GM19238 (cell line): Measurements from ENCODE around the gene RIBC2.
A peak's percentile ranks its signal among the peaks of the same experiment; 100 is the strongest.
"Not testable (repeated sequence)": the region's sequence is repeated elsewhere in the genome, so short reads cannot be mapped to it uniquely, and the experiment has no call there.

Experiments
- DNase-seq: peaks from one replicate; pipeline ENCODE4 v3.0.0; 2011; ENCODE audit warnings: low spot score; ENCODE audit not compliant: insufficient read length

Gene RIBC2

DNA sequence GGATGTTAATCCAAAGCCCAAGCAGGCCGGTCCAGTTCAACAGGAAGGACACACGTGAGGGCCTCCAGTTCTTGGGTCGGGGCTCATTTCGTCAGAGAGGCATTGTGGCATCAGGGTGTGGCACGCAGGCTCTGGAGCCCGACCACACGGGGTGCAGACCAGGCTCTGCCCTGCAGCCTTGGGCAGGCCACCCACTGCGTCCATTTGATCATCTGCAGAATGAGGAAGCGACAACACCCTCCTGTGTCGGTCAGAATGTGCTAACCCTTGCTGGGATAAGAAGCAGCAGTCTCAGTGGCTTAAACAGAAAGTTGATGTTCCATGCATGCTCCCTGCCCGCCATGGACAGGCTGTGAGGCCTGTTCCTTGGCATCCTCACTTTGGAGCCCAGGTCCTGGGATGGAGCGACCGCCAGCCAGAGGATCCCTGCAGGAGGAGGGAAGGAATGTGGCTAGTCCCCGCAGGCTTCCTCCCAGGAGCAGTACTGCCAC is 10.8 kb downstream of the RIBC2 start:
- no peak for DNase-seq

DNA sequence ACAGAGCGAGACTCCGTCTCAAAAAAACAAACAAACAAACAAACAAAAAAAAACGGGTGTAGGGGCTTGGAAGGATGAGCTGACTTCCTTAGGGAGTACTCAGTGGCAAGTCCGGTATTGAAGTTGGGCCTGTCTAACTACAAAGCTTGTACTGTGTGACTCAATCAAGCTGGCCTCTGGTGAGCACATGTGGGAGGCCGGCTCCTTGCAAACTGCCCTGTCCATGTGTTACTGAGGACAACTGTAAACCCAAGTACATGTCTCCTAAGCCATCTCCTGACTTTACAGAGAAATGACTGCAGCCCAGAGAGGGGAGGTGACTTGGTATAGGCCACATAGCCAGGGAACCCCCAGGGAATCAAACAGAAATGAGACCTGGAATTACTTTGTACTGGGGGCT is 11.6 kb downstream of the RIBC2 start:
- DNase-seq: no peak

DNA sequence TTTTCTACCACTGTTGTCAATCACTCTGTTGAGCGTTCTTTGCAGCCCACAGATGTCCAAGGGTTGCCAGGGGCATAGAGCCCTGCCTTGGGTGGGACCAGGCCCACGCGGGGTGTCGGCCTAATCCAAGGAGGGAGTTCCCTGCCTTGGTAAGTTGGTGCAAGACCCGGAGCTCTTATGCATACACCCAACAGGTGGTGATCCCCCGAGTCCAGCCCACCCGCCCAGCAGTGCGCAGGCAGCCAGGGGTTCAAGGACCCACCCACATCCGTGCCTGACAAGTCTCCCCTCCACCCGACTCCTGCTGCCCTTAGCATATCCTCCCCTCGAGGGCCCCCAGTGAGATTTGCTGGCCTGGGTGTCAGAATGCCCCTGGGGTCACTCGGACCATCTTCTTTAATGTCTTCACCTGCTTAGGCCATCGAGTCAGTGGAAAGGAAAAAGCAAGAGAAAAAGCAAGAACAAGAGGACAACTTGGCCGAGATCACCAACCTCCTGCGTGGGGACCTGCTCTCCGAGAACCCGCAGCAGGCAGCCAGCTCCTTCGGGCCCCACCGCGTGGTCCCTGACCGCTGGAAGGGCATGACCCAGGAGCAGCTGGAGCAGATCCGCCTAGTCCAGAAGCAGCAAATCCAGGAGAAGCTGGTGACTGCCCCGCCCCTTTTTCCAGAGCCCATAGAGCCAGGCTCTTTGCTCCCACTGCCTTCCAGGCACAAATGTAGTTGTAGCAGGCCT is 12.2 kb downstream of the RIBC2 start:
- DNase-seq: no peak

GRCh38 chr22:45426387-45426786 is 12.9 kb downstream of the RIBC2 start:
- no peak for DNase-seq

DNA sequence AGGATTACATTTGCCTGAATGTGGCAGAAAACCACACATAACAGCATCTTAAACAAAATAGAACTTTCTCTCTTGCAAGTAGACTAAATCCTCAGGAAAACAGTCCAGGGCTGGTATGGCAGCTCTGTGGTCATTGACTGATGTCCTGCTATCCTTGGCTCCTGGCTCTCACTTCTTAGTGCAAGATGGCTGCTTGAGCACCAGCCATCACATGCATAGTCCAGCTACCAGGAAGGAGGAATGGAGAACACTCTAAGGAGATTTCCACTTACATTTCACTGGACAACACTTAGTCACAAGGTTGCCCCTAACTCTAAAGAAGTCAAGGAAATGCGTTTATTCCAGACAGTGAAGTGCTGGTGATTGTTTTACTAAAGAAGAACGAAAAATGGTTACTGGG is 13.6 kb downstream of the RIBC2 start:
- DNase-seq: no peak

- DNase-seq: no peak
Measured at GRCh38 chr22:45428391-45429385, 15.2 kb downstream of the RIBC2 start.

DNA sequence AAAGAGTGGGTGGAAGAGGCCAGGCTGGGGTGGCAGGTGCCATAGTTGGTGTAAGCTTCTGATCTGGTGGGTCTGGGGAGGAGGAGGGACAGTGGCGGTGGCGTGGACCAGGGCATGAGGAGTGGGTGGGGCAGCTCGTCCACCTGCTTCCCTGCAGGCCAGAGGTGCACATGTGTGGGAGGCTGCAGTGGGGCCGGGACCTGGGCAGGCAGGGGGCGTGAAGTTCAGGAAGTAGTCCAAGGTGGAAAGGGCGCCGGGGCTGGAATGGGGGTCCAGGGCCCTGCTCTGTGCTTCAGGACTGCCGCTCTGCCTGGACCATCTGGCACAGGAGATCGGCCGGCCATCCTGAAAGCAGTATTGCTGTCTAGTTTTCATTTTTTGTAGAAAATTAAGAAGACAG is 15.9 kb downstream of the RIBC2 start:
- DNase-seq: no peak

DNA sequence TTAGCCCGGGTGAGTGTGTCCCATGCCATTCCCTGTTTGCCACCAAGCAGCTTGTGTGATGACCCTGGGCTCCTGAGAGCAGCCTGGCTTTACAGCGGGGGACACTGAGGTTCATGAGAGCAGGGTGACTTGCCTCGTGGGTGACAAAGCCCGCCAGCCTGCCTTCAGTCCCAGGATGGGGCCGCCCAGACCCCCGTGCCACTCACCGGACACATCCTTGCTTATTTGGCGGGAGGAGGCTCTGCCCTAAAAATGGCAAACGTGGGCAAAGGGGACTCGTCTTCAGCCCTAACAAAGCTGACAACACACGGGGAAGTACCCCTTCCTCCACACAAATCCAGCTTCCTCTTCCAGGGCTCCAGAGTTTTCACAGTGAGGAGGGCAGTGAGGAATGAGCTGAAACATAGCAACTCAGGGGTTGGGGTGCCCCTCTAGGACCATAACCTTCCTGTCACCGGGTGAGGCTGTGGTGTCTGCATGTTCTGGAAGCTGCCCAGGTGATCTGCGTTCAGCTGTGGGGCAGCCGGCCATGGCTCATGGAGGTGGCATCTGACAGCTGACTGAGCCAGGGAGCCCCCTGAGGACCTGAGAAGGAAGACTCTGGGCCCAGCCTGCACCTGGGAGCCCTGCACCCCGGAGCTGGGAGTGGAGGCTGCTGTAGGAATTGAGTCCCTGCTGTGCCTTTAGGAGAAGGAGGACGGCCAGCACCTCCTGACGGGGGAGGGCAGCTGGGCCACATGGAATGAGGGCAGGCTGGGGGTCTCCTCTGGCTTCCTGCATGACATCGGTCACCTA is 16.7 kb downstream of the RIBC2 start:
- DNase-seq: no peak

- no peak for DNase-seq
Measured at GRCh38 chr22:45430871-45431270, 17.4 kb downstream of the RIBC2 start.

DNA sequence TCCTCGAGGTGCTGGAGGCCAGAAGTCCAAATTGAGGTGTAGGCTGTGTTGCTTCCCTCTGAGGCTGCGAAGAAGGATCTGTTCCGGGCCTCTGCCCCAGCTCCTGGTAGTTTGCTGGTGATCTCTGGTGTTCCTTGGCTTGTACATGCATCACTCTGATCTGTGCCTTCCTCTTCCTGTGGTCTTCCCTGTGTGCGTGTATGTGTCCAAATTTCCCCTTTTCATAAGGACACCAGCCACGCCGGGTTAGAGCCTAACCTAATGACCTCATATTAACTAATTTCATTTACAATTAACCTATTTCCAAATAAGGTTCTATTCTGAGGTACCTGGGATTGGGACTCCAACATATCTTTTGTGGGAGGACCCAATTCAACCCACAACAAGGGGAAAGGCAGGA is 21.5 kb downstream of the RIBC2 start:
- no peak for DNase-seq

DNA sequence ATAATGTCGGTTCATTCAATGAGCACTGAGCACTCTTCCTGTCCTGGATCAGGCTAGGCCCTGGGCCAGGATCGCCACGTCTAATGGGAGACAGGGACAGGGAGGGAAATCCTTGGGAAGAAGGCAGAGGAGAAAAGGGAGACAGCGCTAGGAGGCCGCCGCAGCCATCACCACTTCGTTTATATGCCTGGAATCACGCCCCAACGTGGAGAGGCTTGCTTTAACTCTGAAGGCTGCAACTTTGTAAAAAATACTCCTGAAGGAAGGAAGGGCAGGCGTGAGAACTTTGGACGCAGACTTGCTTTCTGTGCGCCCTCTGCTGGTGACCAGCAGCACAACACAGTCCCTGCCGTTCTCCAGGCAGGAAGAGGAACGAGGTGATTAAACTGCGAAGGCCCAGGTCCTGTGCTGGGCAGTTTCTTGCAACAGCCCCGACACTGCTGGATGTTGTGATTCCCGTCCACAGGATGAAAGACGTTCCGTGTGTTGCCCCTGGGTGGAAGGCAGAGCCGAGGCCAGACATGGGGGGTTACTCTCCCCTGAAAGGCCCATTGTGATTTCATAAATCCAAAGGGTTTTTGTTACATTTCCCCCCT is 22.1 kb downstream of the RIBC2 start:
- DNase-seq: peak; percentile 79

- not testable (repeated sequence) for DNase-seq
Measured at GRCh38 chr22:45436871-45437517, 23.5 kb downstream of the RIBC2 start.

DNA sequence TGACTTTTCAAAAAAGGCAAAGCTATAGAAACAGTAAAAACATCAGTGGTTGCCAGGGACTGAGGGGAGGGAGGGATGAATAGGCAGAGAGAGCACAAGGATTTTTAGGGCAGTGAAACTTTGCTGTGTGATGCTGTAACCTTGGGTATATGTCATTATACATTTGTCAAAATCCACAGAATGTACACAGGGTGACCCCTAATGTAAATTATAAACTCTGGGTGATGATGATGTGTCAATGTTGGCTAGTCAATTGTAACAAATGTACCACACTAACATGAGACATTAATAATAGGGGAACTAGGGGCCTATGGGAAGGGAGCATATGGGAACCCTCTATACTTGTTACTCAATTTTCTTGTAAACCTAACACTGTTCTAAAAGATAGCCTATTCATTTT is 24.8 kb downstream of the RIBC2 start:
- DNase-seq: no peak

GRCh38 chr22:45440688-45441087 is 27.2 kb downstream of the RIBC2 start:
- DNase-seq: not testable (repeated sequence)

GRCh38 chr22:45441138-45441537 is 27.6 kb downstream of the RIBC2 start:
- DNase-seq: peak; percentile 30

- no peak for DNase-seq
Measured at GRCh38 chr22:45442116-45442515, 28.6 kb downstream of the RIBC2 start.

DNA sequence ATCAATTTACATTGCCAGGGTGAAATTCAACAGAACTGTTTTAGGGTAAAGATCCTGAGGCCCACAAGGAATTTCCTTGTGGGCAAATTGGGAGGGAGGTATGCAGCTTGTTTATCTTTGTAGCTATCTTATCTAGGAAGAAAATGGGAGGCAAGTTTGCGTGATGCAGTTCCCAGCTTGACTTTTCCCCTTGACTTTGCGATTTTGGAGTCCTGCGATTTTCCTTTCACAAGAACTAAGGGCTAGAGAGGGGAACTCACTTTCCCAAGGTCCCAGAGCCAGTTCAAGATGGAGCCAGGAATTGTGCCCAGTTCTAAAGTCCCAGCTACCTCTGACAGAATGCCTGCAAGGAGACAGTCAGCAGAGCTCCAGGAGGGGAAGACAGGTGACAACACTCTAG is 30.7 kb downstream of the RIBC2 start:
- no peak for DNase-seq

DNA sequence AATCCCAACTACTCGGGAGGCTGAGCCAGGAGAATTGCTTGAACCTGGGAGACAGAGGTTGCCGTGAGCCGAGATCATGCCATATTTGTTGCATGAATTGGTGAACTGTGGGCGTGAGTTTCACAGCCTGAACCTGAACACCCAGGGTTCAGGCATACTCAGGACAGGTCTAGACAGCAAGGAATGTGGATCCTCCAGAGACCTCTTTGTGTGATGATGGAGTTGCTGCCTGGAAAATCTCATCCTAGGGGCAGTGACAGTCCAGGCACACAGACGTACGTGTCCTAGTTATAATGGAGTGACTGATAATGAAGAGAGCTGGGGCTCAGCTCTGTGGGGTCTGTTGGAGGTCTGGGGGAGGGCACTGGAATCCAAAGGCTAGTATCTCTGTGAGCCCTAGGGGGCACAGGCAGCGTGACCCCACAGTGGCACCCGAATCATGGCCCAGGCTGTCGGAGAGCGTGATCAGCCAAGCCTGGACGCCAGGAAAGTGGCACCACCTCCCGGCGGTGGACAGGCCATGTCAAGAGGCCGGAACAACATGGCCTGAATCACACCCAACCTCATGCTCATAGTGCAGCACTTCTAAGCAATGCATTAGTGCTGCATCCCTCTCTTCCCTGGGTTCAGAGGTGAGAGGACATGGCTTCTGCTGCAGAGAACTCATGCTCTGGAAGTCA is 31.7 kb downstream of the RIBC2 start:
- no peak for DNase-seq

GRCh38 chr22:45446216-45446615 is 32.7 kb downstream of the RIBC2 start:
- no peak for DNase-seq

DNA sequence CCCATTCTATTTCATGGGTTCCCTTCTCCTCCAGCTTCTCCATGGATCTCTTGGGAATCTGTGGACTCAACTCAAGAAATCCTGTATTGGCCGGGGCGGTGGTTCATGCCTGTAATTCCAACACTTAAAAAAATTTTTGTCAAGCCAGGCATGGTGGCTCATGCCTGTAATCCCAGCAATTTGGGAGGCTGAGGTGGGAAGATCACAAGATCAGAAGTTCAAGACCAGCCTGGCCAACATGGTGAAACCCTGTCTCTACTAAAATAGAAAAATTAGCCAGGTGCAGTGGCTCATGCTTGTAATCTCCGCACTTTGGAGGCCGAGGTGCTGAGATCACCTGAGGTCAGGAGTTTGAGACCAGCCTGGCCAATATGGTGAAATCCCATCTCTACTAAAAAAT is 34.1 kb downstream of the RIBC2 start:
- not testable (repeated sequence) for DNase-seq
